Transverse colon (tissue), 4 donors: ENCODE results near the gene GATC. TPM values are rescaled to one million over a fixed set of nuclear protein-coding genes. Genes with fewer than 3 reads are reported as not detected.

Source experiments
- DNase-seq: peaks from one replicate; pipeline ENCODE4 v3.0.0-alpha.2; 2019
- H3K27ac ChIP-seq, 4 donors: fragments of 200-600 bp; sonication (generic); 2 replicates each; pipeline ENCODE4 v1.5.1; 2016 to 2018; ENCODE audit warnings: inconsistent platforms in 4 of 4
- H3K27me3 ChIP-seq: fragments of 200-600 bp; sonication (generic); 2 replicates; pipeline ENCODE4 v1.5.1; 2017; ENCODE audit warnings: inconsistent platforms
- H3K36me3 ChIP-seq, 4 donors: fragments of 200-600 bp; sonication (generic); 2 replicates each; pipeline ENCODE4 v1.5.1; 2017 to 2019; ENCODE audit warnings: inconsistent platforms in 4 of 4
- H3K4me1 ChIP-seq, 4 donors: fragments of 200-600 bp; sonication (generic); 2 replicates each; pipeline ENCODE4 v1.5.1; 2017 to 2020; ENCODE audit warnings: inconsistent platforms in 4 of 4
- H3K4me3 ChIP-seq, 4 donors: fragments of 200-600 bp; sonication (generic); 1 replicate in 1 of 4; 2 replicates in 3 of 4; pipeline versions ENCODE4 v1.5.1 to v1.6.1; 2017 to 2019; ENCODE audit warnings: inconsistent platforms in 4 of 4
- H3K9me3 ChIP-seq, 2 donors: fragments of 200-600 bp; sonication (generic); 2 replicates each; pipeline ENCODE4 v1.5.1; 2017 to 2019; ENCODE audit warnings: inconsistent platforms in 2 of 2
- CTCF ChIP-seq, 5 experiments: fragments of 200-600 bp in 3 of 5; fragments of 450-650 bp in 2 of 5; sonication (generic) in 3 of 5; IDR thresholded peaks; 1 replicate in 2 of 5; 2 replicates in 3 of 5; pipeline ENCODE4 v1.5.1; 2016 to 2017; ENCODE audit warnings: antibody characterized with exemption in 5 of 5, inconsistent platforms in 3 of 5, mild to moderate bottlenecking in 2 of 5, moderate library complexity in 1 of 5
- EP300 ChIP-seq: sonication (generic); formaldehyde crosslinking; IDR thresholded peaks from one replicate; pipeline ENCODE4 v1.6.1; 2017; ENCODE audit warnings: antibody characterized with exemption, low read depth
- POLR2A ChIP-seq: fragments of 450-650 bp; IDR thresholded peaks from one replicate; pipeline ENCODE4 v1.6.1; 2016; ENCODE audit warnings: antibody characterized with exemption, mild to moderate bottlenecking, moderate library complexity
- POLR2AphosphoS5 ChIP-seq, 3 donors: sonication (generic); formaldehyde crosslinking; IDR thresholded peaks; one replicate each; pipeline ENCODE4 v1.6.1; 2016; ENCODE audit warnings: antibody characterized with exemption in 3 of 3
- WGBS, 2 donors: methylation state at CpG; one replicate each; pipeline ENCODE4 v1.1.5; 2018; ENCODE audit warnings: low coverage in 1 of 2; 5-methylcytosine and 5-hydroxymethylcytosine counted together
- in situ Hi-C, 4 donors: fragments of 200-750 bp; cut with MboI; loops; one replicate each; pipeline versions ENCODE4 v1.15.0 to v1.15.1; 2017; ENCODE audit warnings: low sequenced_read_pairs in 3 of 4, low pct_ligation_motif_present in 1 of 4, low pct_unique_long_range_greater_than_20kb in 1 of 4
- intact Hi-C: fragments of 100-400 bp; cut with DNase I; formaldehyde crosslinking; loops from one replicate; pipeline ENCODE4 v1.15.1; 2023; ENCODE audit warnings: low total_unique reads
- total RNA-seq, 4 donors: library from RNA; depleted of rRNA; stranded (reverse); fragments of >200 nt; gene quantifications; one replicate each; pipeline ENCODE4 v1.1.0, GENCODE V29; 2016

The GATC gene
- total RNA-seq, 4 donors from 2014 or later: 15.5 to 21.6 (median 19.2) TPM

GRCh38 chr12:120408771-120409170 lies 37.5 kb upstream of the GATC start:
- in situ Hi-C loops: no loop called here
- Histone ChIP-seq H3K4me1 (peaks cover 4 to 11% (median 7%) of the 10 kb centered on the region in 4 donors), H3K4me3 (no peak overlapping the region), H3K9me3 (no peaks in the 10 kb centered on the region), H3K36me3 (no peaks in the 10 kb centered on the region), H3K27me3 (no peaks in the 10 kb centered on the region), H3K27ac (no peak overlapping the region)
- no peak for DNase-seq
- WGBS, 2 donors: 92% methylated on average over 11 of the region's 11 CpGs; no CpG with 5 or more reads in 1 of the 2 donors
- no peak for TF ChIP-seq CTCF (IDR thresholded peaks at IDR 0.05)
- no peak for TF ChIP-seq POLR2A
- TF ChIP-seq EP300: no peak
- no peak for TF ChIP-seq POLR2AphosphoS5 (IDR thresholded peaks at IDR 0.05)
- intact Hi-C loops: no loop called here

GRCh38 chr12:120412421-120412820 lies 33.8 kb upstream of the GATC start:
- no peaks in the 10 kb centered on the region for H3K27me3 ChIP-seq
- no peaks in the 10 kb centered on the region for H3K36me3 ChIP-seq
- no peak for TF ChIP-seq POLR2A
- no peak for TF ChIP-seq CTCF (IDR thresholded peaks at IDR 0.05)
- no peak for TF ChIP-seq EP300
- no peak for TF ChIP-seq POLR2AphosphoS5 (IDR thresholded peaks at IDR 0.05)
- in situ Hi-C loops (no loop called here), intact Hi-C loops (no loop called here)
- peaks cover 0 to 7% (median 3%) of the 10 kb centered on the region in 4 donors for H3K4me1 ChIP-seq
- no peak overlapping the region for H3K4me3 ChIP-seq
- WGBS, 2 donors: 67 to 78% methylated on average over 7 of the region's 7 CpGs
- no peak for DNase-seq
- no peaks in the 10 kb centered on the region for H3K9me3 ChIP-seq
- no peak overlapping the region for H3K27ac ChIP-seq

DNA sequence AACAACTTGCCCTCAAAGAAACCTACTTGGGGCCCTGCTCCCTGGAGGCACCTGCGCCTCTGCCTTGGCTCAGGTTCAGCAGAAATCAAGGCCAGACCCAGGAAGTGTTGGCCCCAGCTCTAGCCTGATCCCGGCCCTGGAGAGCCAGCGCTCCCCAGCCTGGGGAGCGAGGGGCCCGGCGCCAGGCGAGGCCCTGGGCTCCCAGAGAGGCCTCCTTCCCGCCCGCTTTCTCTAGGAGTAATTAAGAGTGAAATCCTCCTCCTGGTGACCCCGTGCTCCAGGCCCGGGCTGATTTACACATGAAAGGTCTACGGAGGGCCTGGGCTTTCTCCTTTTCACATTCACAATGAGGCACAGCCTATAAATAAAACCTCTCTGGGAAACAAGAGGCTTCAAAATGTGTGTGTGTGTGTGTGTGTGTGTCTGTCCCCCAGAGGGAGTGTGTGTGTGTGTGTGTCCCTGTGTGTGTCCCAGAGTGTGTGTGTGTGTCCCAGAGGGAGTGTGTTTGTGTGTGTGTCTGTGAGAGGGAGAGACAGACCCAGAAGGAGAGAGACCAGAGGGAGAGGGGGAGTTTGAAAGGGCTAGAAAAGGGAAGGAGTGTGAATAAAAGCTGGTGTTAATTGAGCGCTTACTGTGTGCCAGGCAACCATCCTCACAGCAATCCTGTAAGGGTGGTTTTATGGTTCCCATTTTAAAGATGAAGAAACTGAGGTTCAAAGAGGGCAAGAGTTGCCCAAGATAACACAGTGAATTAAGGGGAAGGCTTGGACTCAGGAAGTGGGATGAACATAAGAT lies 32.1 kb upstream of the GATC start:
- no peak overlapping the region for H3K4me3 ChIP-seq
- no peaks in the 10 kb centered on the region for H3K9me3 ChIP-seq
- in situ Hi-C loops: no loop called here
- peaks cover 0 to 7% (median 3%) of the 10 kb centered on the region in 4 donors for H3K4me1 ChIP-seq
- no peaks in the 10 kb centered on the region for H3K36me3 ChIP-seq
- 38 to 100% methylated on average over 1 to 13 of the region's 13 CpGs for WGBS, 2 donors
- peak overlapping the region in 3 of 4 donors; percentile 24 to 55 (median 25) for H3K27ac ChIP-seq
- no peaks in the 10 kb centered on the region for H3K27me3 ChIP-seq
- TF ChIP-seq EP300: no peak
- TF ChIP-seq CTCF (IDR thresholded peaks at IDR 0.05): no peak
- TF ChIP-seq POLR2AphosphoS5 (IDR thresholded peaks at IDR 0.05): no peak
- no peak for TF ChIP-seq POLR2A
- intact Hi-C loops: no loop called here
- peak; percentile 55 for DNase-seq

GRCh38 chr12:120416490-120417216 lies 29.6 kb upstream of the GATC start:
- Histone ChIP-seq H3K4me3 (no peak overlapping the region), H3K9me3 (no peaks in the 10 kb centered on the region), H3K36me3 (no peaks in the 10 kb centered on the region), H3K27me3 (no peaks in the 10 kb centered on the region), H3K27ac (no peak overlapping the region), H3K4me1 (peaks cover 0 to 7% (median 3%) of the 10 kb centered on the region in 4 donors)
- TF ChIP-seq CTCF (IDR thresholded peaks at IDR 0.05) (no peak), EP300 (no peak), POLR2A (no peak), POLR2AphosphoS5 (IDR thresholded peaks at IDR 0.05) (no peak)
- intact Hi-C loops: no loop called here
- WGBS, 2 donors: 83 to 90% methylated on average over 2 to 7 of the region's 7 CpGs
- no peak for DNase-seq
- in situ Hi-C loops: no loop called here
